Keratinocyte (primary cell): Measurements from ENCODE around the gene CDC16. TPM values are rescaled to one million over a fixed set of nuclear protein-coding genes. Genes with fewer than 3 reads are reported as not detected.

Source experiments
- DNase-seq: peaks from one replicate; pipeline ENCODE4 v3.0.0-alpha.2; 2011; ENCODE audit warnings: low read depth, missing footprints, low spot score
- FAIRE-seq: peaks from 2 replicates; lab custom pipeline; 2011; peaks lifted over from hg19 to GRCh38; lab: Jason Lieb, UNC
- H2AFZ ChIP-seq: 2 replicates; pipeline ENCODE4 v1.6.0; 2012; ENCODE audit warnings: low read length, control low read depth, inconsistent platforms; ENCODE audit not compliant: control insufficient read depth
- H3K27ac ChIP-seq: 2 replicates; pipeline ENCODE4 v1.5.1; 2011; ENCODE audit warnings: low read length; ENCODE audit not compliant: control insufficient read depth, insufficient read depth
- H3K27me3 ChIP-seq: 3 replicates; pipeline ENCODE4 v1.6.0; 2011; ENCODE audit warnings: low read length; ENCODE audit not compliant: control insufficient read depth, insufficient read depth; ENCODE audit errors: extremely low read depth
- H3K36me3 ChIP-seq, 2 experiments: 2 replicates in 1 of 2; 3 replicates in 1 of 2; pipeline ENCODE4 v1.5.1; 2011; ENCODE audit warnings: low read length in 2 of 2, mild to moderate bottlenecking in 1 of 2; ENCODE audit not compliant: control insufficient read depth in 2 of 2, insufficient read depth in 2 of 2; ENCODE audit errors: extremely low read depth in 1 of 2
- H3K4me1 ChIP-seq: 3 replicates; pipeline ENCODE4 v1.5.1; 2011; ENCODE audit warnings: low read length; ENCODE audit not compliant: control insufficient read depth, insufficient read depth; ENCODE audit errors: extremely low read depth
- H3K4me2 ChIP-seq: 3 replicates; pipeline ENCODE4 v1.6.0; 2011; ENCODE audit warnings: low read depth, low read length; ENCODE audit not compliant: control insufficient read depth, insufficient read depth; ENCODE audit errors: extremely low read depth
- H3K4me3 ChIP-seq, 3 experiments: fragments of 200-600 bp in 1 of 3; sonication (generic) in 1 of 3; 2 replicates in 2 of 3; 3 replicates in 1 of 3; pipeline ENCODE4 v1.5.1; 2011 to 2016; ENCODE audit warnings: low read length in 3 of 3, mild to moderate bottlenecking in 3 of 3, control low read depth in 2 of 3, inconsistent platforms in 1 of 3, low read depth in 1 of 3, mixed read lengths in 1 of 3, mixed run types in 1 of 3, moderate library complexity in 1 of 3; ENCODE audit not compliant: control insufficient read depth in 2 of 3, insufficient read depth in 2 of 3; ENCODE audit errors: extremely low read depth in 1 of 3
- H3K79me2 ChIP-seq: 2 replicates; pipeline ENCODE4 v1.6.0; 2012; ENCODE audit warnings: low read length; ENCODE audit not compliant: control insufficient read depth, insufficient read depth
- H3K9ac ChIP-seq: 3 replicates; pipeline ENCODE4 v1.6.0; 2011; ENCODE audit warnings: low read length; ENCODE audit not compliant: control insufficient read depth, insufficient read depth; ENCODE audit errors: extremely low read depth
- H3K9me1 ChIP-seq: 3 replicates; pipeline ENCODE4 v1.6.0; 2011; ENCODE audit warnings: low read length; ENCODE audit not compliant: control insufficient read depth, insufficient read depth; ENCODE audit errors: extremely low read depth
- H3K9me3 ChIP-seq: 2 replicates; pipeline ENCODE4 v1.5.1; 2012; ENCODE audit warnings: low read depth, low read length; ENCODE audit not compliant: control insufficient read depth
- H4K20me1 ChIP-seq: 3 replicates; pipeline ENCODE4 v1.6.0; 2011; ENCODE audit warnings: low read length; ENCODE audit not compliant: control insufficient read depth, insufficient read depth; ENCODE audit errors: extremely low read depth
- CTCF ChIP-seq, 3 experiments: IDR thresholded peaks in 1 of 3; conservative IDR thresholded peaks in 1 of 3; optimal IDR thresholded peaks in 1 of 3; 2 replicates in 2 of 3; 3 replicates in 1 of 3; pipeline versions ENCODE3 to v1.5.1; 2011; ENCODE audit warnings: low read length in 3 of 3, mild to moderate bottlenecking in 3 of 3, moderate library complexity in 2 of 3, control low read depth in 1 of 3, inconsistent platforms in 1 of 3; ENCODE audit not compliant: insufficient read depth in 2 of 3; ENCODE audit errors: extremely low read depth in 1 of 3
- EZH2 ChIP-seq: IDR thresholded peaks from one replicate; pipeline ENCODE4 v1.6.1; 2012; ENCODE audit warnings: inconsistent platforms, mild to moderate bottlenecking, low read length, moderate library complexity
- dilution Hi-C: fragments of 300-500 bp; cut with MboI; formaldehyde crosslinking; loops from one replicate; pipeline ENCODE4 v1.7.0; 2020; ENCODE audit warnings: low sequenced_read_pairs; ENCODE audit not compliant: extremely low pct_ligation_motif_present
- polyA plus RNA-seq, 5 experiments: library from polyadenylated mRNA; depleted of rRNA in 3 of 5; stranded (reverse) in 3 of 5; stranded (forward) in 1 of 5; unstranded in 1 of 5; fragments of >200 nt; gene quantifications; 1 replicate in 1 of 5; 2 replicates in 3 of 5; 3 replicates in 1 of 5; pipeline versions ENCODE4 v1.2.1 to v1.2.3, GENCODE V29; 2011 to 2012; ENCODE audit warnings: missing spikeins in 2 of 5, low read depth in 1 of 5, low replicate concordance in 1 of 5

CDC16 gene
- polyA plus RNA-seq, 1 donor (not counting 4 experiments of a cell fraction or from before 2014, with no cell fraction given): 91.8 TPM

GRCh38 chr13:114311908-114312307 lies 77.2 kb downstream of the CDC16 start:
- no peak for TF ChIP-seq CTCF (optimal IDR thresholded peaks at IDR 0.05 in 1 of 3, IDR thresholded peaks at IDR 0.05 in 1 of 3, conservative IDR thresholded peaks at IDR 0.05 in 1 of 3; ENCODE audit: extremely low read depth in 1 of 3, insufficient read depth in 2 of 3, low read length in 3 of 3)
- no peak for TF ChIP-seq EZH2
- FAIRE-seq: no peak
- no peak overlapping the region for H2AFZ ChIP-seq

DNA sequence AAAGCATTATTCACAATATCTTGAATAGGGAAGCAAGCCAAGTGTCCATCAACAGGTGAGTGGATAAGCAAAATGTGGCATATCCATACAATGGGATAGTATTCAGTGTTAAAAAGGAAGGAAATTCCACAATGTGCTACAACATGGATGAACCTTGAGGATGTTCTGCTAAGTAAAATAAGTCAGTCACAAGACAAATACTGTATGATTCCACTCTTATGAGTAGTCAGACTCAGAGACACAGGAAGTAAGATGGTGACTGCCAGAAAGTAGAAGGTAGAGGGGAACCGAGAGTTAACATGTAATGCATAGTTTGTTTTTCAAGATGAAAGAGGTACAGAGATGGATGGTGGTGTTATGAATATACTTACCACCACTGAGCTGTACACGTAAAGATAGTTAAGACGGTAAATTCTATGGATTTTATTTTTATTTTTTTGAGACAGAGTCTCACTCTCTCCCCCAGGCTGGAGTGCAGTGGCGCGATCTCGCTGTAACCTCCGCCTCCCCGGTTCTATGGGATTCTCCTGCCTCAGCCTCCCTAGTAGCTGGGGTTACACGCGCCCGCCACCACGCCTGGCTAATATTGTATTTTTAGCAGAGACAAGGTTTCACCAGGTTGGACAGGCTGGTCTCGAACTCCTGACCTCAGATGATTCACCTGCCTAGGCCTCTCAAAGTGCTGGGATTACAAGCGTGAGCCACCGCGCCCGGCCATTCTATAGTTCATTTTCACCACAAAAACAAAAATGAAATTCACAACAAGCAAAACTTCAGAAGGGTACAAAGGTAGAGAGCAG lies 78.6 kb downstream of the CDC16 start:
- dilution Hi-C loops: no loop called here
- H3K9me1 ChIP-seq: no peaks in the 10 kb centered on the region
- H3K9ac ChIP-seq: peak overlapping the region; percentile 81
- H3K4me1 ChIP-seq: peaks cover 9% of the 10 kb centered on the region
- H3K79me2 ChIP-seq: peaks cover 39% of the 10 kb centered on the region
- H3K9me3 ChIP-seq: no peaks in the 10 kb centered on the region
- H3K36me3 ChIP-seq: no peaks in the 10 kb centered on the region
- TF ChIP-seq CTCF (optimal IDR thresholded peaks at IDR 0.05 in 1 of 3, IDR thresholded peaks at IDR 0.05 in 1 of 3, conservative IDR thresholded peaks at IDR 0.05 in 1 of 3; ENCODE audit: extremely low read depth in 1 of 3, insufficient read depth in 2 of 3, low read length in 3 of 3) (no peak), EZH2 (no peak)
- no peak for FAIRE-seq
- no peaks in the 10 kb centered on the region for H3K27me3 ChIP-seq
- H4K20me1 ChIP-seq: no peaks in the 10 kb centered on the region
- peak overlapping the region; percentile 81 for H3K27ac ChIP-seq
- peak overlapping the region; percentile 91 for H3K4me2 ChIP-seq
- DNase-seq: no peak
- peak overlapping the region in 2 of 3 experiments; percentile 84 to 89 for H3K4me3 ChIP-seq
- H2AFZ ChIP-seq: peak overlapping the region; percentile 58

More at GRCh38 chr13:114311908-114312307, 77.2 kb downstream of the CDC16 start:
- H3K79me2 ChIP-seq: peaks cover 26% of the 10 kb centered on the region
- H3K4me3 ChIP-seq: no peak overlapping the region
- no peak overlapping the region for H3K9ac ChIP-seq
- dilution Hi-C loops: no loop called here
- H3K9me3 ChIP-seq: no peaks in the 10 kb centered on the region
- no peaks in the 10 kb centered on the region for H4K20me1 ChIP-seq
- no peak overlapping the region for H3K4me2 ChIP-seq
- no peaks in the 10 kb centered on the region for H3K27me3 ChIP-seq
- no peaks in the 10 kb centered on the region for H3K9me1 ChIP-seq
- peaks cover 0 to under 1% of the 10 kb centered on the region in 2 experiments for H3K36me3 ChIP-seq
- no peak overlapping the region for H3K27ac ChIP-seq
- peaks cover 9% of the 10 kb centered on the region for H3K4me1 ChIP-seq
- DNase-seq: no peak
